Femur (tissue), 1 donor: ENCODE results near the gene UBR4.

Experiments
- DNase-seq: peaks from one replicate; pipeline ENCODE4 v3.0.0-alpha.2; 2017

UBR4 gene

DNA sequence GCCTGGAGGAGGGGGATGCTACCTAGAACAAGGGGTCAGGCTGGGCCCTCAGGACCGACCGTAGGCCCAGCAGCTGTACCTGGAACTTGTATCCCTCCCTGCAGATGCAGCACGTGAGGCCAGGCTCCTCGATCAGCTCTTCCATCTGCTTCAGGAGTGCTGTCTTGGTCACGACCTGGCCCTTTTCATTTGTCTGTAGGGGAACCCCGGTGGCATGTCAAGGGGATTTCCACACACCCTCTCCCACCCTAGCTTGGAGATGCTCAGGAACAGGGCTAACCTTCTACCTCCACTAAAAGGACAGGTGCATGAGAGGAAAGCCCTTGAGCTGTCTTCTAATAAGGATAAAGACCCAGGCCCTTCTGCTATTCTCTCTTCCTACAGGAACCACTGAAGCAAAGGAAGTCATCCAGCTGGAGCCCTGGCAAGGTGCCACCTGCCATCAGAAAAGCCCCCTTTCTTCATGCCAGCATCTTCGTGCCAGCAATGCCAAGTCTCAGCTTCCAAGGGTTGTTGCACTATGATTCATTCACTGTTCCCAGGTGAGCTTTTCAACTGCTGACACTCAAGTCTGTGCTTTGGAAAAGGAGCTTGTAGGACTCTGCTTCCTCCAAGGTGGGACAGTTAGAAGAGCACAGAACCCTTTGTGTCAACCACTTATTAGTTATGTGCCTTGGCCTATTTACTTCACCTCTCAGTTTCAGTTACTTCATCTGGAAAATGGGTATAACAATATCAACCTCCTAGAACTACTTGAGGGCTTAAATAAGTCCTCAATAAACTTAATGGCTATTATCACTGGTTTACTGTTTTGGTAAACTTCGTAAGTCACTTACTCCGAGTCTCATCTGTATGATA lies 122.1 kb downstream of the UBR4 start:
- no peak for DNase-seq

DNA sequence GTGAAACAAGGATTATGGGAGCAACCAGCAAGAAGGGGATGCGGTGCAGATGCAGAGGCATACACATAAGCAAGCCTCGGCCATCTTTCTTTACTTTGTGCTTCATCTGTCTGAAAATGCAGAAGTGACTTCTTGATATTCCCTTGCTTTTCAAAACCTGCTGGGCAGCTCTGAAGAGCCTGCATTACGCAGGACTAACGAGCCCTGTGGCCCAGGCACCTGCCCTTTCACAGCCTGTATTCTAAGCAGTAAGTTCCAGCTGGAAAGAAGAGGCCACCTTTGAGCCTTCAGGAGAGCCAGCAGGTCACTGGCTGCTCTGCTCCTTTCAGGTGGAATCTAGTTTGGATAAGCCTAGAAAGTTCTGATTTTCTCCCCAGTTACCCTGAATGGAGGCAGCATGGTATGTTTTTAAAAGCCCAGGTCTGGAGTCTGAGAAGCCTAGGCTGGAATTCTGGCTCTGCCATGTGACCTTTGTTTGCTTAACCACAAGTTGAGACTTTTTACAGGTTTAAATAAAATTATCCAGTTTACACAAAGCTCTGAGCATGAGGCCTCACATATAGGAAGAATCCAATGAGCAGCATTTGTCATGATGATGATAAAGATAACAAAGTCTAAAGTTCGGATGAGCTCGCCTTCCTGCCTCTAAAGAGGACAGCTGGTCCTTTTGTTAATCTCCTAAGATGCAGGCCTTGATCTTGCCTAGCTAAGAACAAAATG lies 122.9 kb downstream of the UBR4 start:
- no peak for DNase-seq

DNA sequence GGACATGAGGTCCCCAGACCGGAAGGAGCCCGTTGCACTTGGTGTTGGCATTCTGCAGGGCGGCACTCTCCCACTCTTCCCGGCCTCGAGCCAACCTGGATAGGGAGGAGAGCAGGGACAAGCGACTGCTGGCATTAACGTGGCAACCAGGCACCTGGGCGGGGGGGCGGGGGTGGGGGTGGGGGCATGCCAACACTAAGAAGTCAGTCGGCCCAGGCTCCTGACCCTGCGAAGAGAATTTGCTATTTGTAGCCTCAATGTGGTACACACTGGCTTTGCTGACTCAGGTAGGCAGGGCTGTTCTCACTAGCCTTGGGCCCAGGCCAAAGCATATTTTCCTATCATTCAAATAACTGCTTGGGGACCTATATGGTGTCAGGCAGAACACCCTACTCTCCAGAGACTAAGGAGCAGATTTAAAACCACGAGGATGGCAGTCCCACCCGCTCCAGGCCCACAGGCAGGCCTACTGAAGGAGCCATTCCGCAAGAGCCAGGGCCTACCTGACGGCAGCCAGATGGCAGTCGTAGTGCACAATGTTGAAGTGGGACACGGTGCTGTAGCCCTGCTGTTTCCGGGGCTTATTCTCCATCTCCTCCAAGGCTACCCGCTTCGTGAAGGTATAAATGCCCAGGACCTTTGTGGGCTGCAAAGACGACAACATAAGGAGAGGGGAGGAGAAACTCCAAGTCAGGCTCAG lies 123.7 kb downstream of the UBR4 start:
- DNase-seq: no peak

DNA sequence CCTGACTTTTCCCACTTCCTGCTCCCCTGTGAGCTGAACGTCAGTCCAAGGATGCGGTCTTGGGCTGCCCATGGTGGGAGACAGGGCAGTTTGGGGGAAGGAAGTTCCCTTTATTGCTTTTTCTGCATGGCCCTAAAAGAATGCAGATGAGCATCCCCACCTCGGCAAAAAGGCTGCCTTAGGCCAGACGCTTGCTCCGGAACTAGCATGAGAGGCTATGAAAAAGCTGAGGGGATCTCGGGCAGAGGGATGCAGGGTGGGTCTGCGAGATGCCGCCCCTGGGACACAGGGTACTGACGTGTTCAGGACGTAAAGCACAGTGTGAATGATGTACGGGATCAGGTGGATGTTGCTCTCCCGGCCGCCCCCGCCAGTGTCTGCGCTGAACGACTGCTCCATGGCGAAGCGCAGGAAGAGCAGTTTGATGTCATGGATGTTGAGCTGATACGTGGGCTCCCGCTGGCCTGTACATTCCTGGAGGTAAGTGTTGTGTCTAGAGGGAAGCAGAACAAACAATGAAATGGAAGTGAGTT lies 125.8 kb downstream of the UBR4 start:
- no peak for DNase-seq

DNA sequence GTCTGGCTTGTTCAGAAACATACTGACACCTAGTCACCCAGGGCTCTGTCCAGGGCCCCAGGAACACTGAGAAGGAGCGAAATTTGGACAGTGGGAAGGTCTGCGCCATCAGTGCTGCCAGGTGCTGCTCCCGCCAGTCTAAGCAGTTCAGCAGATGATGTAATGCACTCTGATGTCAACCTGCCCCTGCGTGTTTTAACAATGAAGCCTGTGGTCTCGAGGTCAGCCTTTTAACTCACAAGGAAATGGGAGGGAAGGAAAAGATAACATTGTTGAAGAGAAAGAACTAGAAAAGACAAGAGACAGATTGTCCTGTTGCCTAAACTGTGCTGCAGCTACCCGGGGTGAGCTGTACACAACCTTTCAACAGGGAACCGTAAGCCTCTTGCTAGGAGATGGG lies 127.0 kb downstream of the UBR4 start:
- no peak for DNase-seq

DNA sequence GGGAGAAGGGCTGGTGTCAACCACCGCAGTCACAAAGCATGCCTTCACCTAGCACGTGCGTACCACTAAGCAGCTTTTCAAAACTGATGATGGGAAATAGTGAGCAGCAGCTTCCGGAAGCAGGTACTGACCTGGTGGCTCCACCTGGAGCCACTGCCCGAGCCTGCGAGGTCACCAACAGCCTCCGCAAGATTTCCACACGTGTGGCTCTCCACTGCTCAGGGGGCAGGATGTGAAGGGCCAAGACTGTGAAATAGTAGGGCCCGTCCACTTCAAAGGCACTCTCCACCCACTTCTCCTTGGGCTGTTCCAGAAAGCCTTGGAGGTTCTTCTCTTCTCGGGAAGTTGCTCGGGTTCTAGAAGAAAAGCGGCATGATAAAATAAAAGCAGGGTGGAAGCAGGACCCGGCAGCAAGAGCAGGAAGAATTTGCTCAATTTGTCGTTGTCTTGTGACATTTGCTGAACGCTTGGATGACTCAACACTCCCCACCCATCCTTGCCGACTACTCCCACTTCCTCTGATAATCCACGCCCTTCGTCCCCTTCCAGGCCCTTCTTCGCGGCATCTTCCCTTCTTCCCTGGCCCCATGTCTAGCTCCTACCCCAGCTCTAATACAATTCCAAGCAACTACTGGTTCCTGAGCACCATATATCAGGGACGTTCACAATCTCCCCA lies 128.7 kb downstream of the UBR4 start:
- DNase-seq: no peak

DNA sequence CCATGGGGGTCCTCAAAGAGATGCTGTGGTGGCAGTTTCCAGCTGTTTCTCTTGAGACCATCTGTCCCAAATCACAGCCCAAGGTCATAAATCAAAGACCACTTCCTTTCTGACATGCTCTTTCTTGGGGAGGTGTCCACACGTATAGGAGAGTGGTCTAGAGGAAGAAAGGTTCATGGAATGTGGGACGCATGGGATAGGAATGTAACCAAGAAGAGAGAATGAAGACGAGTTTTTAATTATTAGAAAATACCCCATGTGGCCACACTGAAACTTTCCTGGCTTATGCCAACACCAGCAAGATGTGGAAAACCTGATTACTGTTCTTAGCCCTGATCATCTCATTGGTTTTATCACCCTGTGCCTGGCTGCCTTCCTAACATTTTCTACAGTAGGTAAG lies 129.3 kb downstream of the UBR4 start:
- no peak for DNase-seq

DNA sequence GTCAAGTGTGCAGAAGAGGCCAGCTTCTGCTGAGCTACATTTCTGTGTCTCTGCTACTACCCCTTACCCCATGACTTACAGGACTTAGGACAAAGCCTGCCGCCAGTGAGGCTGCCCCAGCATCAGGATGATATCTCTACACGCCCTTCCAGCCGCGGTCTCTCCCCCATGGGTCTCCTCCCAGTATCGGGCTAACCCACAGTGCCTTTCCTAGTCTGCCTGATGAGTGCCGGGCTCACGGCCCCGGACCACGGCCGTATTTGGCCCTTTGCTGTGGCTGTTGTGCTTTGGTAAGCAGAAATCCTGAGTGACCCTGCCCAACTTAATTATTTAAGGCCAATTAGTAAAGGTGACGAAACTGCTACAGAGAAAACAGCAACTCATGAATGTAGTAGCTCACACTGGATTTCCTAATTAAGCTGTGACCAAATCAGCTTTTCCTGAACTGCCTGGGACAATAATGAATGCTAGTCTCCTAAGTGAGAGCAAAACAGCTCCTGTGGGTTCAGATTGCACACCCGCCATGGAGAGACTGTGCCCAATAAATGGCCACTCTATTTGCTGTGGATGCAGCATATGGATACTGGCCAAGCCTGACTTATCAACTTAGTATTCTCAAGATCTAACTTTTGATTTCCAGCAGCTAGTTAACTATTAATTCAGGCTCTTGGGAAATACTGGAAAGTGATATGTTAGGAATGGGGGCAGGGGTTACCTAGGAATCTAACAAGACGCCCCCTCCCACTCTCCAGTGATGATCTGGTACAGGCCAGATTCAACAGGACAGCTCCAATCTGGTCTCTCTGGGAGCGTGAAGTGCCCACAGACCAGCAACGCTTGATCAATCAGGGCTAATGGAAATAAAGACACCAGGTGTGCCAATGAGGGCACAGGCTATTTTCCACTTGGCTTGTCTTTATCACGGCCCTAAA lies 130.3 kb downstream of the UBR4 start:
- no peak for DNase-seq

DNA sequence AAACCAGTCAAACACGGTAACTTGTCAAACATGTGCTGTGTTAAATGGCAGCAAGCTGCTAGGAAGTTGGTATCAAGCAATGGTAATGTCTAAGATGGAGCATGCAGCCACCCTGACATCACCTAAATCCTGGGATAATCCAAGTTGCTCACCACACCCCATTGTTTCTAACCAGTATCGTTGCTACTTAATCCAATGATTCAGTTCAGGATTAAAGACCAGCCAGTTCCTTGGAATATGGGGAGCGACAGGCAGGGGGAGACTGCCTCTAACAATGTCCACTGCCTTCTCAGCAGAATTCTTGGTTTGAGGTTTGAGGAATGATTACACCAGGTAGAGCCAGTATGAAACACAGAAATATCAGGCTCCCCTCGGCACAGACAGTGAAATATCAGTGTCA lies 131.5 kb downstream of the UBR4 start:
- no peak for DNase-seq

DNA sequence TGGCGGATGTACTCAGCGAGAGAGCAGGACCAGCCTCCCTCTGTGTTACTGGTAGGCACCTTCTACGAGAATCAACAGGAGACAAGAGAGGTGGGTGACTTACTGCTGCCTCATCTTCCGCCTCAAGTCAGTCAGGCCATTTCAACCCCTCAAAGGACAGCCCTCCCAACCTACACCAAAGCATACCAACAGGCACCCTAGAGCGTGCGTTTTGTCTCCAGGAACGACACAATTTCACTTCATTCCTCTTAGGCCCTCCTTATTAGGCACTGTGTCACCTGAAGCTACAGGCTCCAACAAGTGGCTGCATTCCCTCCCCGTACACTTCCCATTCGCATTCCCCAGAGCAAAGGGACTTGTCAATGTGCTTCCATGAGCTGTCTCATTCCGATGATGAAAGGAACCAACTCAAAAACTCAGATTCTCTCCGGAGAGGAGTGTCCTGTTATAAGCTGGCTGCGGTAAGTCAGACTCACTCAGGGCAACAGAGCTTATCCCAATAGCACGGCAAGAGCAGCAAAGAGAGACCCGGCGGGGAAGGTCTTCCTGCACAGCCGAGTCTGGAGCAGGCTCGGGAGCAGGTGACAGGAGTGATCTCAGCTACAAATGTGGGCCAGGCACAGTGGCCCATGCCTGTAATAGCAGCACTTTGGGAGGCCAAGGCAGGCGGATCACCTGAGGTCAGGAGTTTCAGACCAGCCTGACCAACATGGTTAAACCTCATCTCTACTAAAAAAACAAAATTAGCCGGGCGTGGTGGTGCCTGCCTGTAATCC lies 133.0 kb downstream of the UBR4 start:
- no peak for DNase-seq

DNA sequence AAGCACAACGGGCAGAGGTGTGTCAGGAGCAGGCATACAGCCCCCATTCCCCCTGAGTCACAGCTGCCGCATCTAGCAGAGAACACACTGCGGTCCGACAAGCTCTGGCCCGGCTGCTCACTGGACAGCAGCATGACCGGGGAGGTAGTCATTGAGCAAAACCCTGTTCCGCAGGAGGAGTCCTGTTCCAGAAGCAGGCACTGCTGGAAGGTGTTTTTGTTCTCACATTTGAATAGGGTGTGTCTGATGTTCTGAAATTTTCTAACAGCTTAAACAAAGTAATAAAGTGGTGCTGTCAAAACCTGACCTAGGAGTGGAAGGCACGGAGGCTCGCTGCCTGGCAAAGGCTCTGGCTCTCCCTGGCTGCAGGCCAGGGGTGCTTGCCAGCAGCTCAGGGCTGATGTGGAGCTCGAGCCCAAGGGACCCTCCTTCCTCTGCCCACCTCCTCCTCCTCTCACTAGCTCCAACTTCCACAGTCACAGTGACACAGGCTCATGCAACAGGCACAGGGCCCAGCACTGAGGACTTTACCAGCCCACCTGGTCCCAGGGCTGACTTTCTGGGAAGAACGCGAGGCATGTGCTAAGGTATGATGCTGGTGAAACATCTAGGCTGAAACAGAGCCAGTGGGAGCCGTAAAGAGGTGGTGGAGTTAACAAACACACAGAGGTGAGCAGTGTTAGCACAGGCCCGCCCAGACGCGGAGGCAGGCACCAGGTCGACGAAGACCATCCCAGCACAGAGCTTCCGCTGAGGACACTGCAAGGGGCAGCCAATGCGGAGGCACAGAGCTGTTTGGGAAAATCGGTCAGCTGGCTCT lies 135.0 kb downstream of the UBR4 start:
- DNase-seq: no peak

DNA sequence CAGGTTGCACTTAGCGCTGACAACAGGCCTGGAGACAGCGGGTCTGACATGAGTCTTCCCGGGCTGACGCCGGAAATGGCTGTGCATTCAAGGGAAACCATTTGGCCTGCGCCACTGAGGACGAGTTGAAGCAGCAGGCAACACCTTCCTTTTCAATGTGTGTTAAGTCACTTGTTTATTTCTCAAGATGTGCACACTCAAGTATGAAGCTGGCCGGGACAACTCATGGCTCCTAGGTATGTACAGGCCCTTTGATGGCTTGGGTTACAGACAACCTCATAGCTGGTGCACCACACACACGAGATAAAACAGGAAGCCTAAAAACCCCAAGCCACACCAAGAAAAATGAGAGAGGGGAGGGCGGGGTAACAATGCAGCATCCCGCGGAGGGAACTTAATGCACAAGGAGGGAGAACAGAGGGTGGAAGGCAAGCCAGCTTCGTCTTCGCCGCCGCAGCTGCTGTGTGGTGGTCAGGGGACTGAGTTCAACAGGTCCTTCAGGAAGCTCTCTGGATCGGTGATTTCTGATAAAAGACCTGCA lies 135.6 kb downstream of the UBR4 start:
- no peak for DNase-seq

DNA sequence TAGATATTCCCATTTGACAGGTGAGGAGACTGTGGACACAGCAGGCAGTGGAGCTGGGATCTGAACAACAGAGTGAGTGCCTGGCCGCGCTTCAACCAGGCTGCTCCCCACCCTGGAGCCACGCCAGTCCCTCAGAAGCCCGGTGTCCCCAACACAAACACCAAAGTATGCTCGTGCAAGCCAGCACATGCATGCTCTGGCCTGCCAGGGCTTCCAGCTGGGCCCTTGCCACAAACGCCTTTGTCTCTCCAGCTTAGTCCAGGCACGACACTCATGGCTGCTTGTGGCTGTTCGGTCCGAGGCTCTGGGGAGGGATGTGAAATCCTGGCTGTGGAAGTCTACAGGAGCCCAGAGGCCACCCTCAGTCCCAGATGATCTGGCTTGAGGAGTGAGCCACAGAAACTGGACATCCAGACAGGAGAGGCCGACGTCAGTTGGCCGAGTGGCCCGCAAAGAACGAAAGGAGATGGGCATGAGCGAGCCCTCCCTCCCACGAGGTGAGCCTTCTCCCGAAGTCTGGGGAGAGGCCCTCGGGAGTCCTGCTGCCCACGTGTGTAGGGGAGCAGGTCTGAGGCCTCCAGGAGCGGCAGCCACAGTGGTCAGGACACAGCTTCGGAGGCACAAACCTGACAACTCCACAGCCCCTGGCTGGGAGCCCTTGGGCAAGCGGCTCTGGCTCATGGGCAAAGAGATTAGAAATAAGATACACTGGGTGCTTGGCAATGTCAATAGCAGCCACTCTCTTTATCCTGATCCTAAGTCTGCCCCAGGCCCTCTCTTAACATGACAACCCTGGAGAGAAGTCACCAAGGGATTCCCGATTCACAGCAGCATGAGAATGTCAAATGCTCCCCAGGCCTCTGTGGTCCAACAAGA lies 136.5 kb downstream of the UBR4 start:
- DNase-seq: no peak

DNA sequence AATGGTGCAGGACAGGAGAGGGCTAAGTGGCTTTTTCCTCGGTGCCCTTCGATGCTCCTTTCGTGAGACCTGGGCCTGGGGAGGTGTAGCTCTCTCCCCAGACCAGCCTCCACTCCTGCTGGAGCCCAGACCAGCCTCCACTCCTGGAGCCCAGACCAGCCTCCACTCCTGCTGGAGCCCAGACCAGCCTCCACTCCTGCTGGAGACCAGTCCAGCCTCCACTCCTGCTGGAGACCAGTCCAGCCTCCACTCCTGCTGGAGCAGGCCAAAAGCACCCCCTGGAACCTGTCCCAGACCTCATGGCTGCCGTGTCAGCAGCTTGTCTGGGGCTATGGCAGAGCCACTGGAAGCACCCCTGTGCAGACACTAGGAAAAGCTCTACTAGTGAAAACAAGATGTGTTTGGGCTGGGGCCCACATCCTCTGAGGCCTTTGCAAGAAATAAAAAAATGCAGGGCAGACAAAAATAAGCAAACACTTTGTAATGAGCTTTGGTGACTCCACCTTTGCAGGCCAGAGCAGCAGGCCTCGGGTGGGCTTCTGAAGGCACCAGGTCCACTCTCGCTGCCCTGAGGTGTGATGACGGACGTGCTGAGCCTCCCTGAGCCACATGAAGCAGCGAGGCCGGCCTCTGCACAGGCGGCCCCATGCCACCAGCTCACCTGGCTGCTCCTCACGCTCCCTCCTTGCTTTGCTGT lies 137.6 kb downstream of the UBR4 start:
- no peak for DNase-seq

DNA sequence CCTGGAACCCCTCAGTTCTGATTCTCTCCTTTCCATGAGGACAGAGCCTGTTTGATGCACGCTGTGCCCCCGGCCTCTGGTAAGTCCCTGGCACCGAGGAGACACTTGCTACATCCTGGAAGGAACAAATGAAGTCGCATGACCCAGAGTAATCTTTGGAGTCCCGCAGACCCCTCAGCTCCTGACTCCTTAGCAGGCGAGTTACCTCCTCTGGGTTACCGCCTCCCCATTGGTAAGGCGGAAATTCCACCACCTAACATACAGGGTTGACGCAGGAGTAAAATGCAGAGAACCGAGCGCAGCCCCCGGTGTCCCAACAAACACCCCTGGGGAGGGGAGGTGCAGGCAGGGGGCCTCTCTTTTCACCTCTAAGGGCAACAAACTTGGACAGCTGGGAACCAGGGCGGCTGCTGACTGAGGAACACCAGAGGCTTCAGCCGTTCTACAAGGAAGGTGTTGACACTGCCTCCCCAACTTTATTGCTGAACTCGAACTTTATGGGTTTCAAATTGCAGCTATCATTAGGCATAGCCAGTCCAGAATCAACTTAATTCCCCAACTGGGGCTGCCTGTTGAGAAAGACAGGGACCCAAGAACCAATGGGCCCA lies 138.3 kb downstream of the UBR4 start:
- no peak for DNase-seq

DNA sequence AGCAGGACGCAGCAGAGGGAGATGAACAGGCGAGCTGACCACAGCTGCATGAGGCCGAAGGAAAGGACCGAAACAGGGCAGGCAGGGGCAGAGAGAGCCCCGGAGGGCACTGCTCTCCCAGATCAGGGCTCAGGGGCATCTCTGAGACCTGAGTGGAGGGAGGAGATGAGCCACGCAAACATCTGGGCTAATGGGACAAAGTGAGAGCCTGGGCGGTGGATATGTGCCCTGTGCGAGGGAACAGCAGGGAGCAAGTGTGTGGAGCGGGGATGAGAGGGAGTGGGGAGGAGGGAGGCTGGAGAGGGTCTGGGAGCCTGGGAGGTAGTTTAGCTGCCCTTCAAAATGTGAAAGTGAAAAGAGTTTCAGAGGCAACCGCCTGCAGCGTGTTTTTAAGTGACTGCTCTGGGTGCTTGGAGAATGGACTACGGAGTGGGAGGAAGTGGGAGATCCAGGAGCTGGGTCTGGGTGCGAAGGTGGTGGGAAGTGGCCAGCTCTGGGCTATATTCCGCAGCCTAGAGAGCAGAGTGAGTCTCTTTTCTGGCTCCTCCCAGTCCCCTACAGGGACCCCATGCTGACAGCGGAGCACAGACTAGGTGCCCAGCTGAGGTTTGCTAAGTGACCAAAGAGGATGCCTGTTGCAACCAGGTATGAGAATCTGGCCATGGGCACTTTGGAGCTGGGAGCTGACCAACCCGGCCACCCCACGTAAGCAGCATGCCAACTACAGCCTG lies 139.0 kb downstream of the UBR4 start:
- no peak for DNase-seq

DNA sequence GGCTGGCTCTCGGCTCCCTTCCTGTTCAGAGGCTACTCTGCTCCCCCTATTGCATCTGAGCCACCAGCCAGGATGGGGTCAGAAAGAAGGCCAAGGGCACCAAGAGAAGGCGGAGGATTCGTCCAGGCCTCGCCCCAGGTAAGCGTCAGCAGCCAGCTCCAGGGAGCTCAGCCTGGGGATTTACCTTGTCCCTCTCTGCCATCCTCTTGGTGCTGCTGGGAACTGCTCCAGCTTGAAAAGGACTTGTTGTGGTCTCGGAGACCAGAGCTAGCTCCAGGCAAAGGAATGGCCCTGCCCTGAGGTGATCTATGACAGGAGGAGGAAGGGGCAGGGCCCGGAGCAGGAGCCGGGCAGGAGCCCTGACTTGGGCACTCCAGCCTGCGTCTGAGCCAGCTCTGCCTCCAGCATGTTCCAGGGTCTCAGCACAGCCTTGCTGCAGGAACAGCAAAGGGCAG lies 139.8 kb downstream of the UBR4 start:
- no peak for DNase-seq
